ENCODE data around the gene CCDC18. TPM values are rescaled to one million over a fixed set of nuclear protein-coding genes. Genes with fewer than 3 reads are reported as not detected.
"Not testable (repeated sequence)": the region's sequence is repeated elsewhere in the genome, so short reads cannot be mapped to it uniquely, and the experiment has no call there.

The CCDC18 gene
- total RNA-seq, 1 experiment from 2014 or later, result 23.0 TPM

DNA sequence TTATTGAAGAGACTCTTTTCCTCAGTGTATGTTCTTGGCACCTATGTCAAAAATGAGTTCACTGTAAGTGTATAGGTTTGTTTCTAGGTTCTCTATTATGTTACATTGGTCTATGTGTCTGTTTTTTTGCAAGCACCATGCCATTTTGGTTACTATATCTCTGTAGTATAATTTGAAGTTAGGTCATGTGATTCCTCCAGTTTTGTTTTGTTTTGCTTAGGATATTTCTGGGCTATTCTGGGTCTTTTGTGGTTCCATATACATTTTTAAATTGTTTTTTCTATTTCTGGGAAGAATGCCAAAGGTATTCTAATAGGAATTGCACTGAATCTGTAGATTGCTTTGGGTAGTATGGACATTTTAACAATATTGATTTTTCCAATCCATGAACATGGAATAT is 13.5 kb upstream of the CCDC18 start (continued):
- TF ChIP-seq, protein P1, sequence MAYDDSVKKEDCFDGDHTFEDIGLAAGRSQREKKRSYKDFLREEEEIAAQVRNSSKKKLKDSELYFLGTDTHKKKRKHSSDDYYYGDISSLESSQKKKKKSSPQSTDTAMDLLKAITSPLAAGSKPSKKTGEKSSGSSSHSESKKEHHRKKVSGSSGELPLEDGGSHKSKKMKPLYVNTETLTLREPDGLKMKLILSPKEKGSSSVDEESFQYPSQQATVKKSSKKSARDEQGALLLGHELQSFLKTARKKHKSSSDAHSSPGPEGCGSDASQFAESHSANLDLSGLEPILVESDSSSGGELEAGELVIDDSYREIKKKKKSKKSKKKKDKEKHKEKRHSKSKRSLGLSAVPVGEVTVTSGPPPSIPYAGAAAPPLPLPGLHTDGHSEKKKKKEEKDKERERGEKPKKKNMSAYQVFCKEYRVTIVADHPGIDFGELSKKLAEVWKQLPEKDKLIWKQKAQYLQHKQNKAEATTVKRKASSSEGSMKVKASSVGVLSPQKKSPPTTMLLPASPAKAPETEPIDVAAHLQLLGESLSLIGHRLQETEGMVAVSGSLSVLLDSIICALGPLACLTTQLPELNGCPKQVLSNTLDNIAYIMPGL (CRISPR knock-in tag; IDR thresholded peaks at IDR 0.05), result no peak
- TF ChIP-seq, protein P2, sequence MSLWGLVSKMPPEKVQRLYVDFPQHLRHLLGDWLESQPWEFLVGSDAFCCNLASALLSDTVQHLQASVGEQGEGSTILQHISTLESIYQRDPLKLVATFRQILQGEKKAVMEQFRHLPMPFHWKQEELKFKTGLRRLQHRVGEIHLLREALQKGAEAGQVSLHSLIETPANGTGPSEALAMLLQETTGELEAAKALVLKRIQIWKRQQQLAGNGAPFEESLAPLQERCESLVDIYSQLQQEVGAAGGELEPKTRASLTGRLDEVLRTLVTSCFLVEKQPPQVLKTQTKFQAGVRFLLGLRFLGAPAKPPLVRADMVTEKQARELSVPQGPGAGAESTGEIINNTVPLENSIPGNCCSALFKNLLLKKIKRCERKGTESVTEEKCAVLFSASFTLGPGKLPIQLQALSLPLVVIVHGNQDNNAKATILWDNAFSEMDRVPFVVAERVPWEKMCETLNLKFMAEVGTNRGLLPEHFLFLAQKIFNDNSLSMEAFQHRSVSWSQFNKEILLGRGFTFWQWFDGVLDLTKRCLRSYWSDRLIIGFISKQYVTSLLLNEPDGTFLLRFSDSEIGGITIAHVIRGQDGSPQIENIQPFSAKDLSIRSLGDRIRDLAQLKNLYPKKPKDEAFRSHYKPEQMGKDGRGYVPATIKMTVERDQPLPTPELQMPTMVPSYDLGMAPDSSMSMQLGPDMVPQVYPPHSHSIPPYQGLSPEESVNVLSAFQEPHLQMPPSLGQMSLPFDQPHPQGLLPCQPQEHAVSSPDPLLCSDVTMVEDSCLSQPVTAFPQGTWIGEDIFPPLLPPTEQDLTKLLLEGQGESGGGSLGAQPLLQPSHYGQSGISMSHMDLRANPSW (CRISPR knock-in tag; conservative IDR thresholded peaks at IDR 0.05; ENCODE audit: low read depth), result no peak

DNA sequence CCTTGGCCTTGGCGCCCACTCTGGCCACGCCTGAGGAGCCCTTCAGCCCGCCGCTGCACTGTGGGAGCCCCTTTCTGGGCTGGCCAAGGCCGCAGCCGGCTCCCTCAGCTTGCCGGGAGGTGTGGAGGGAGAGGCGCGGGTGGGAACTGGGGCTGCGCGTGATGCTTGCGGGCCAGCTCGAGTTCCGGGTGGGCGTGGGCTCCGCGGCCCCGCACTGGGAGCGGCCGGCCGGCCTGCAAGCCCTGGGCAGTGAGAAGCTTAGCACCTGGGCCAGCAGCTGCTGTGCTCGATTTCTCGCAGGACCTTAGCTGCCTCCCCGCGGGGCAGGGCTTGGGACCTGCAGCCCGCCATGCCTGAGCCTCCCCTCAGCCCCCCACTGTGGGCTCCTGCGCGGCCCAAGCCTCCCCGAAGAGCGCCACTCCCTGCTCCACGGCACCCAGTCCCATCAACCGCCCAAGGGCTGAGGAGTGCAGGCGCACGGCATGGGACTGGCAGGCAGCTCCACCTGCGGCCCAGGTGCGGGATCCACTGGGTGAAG is 10.3 kb upstream of the CCDC18 start:
- H3K4me3 Mint-ChIP-seq; H3K4me1 Mint-ChIP-seq; H3K27me3 Mint-ChIP-seq (ENCODE audit: low read depth); POLR2A ChIA-PET; ATAC-seq; DNase-seq (ENCODE audit: low spot score); H3K27ac Mint-ChIP-seq: not testable (repeated sequence)
- CTCF ChIA-PET, result interaction anchor here (0.6 to 1.5 kb wide), 3 partner anchors 9 to 90 kb away, joined by 3 to 4 read pairs (median 3); no protein-coding TSS in a partner anchor
- TF ChIP-seq FOXP1 (CRISPR knock-in tag; IDR thresholded peaks at IDR 0.05; ENCODE audit: borderline replicate concordance), result peak; percentile 30; the same call in 1 of the 2 replicates
- H3K36me3 Mint-ChIP-seq, result peaks cover 21% of the 10 kb centered on the region
- peaks cover 19% of the 10 kb centered on the region for H3K9me3 Mint-ChIP-seq

DNA sequence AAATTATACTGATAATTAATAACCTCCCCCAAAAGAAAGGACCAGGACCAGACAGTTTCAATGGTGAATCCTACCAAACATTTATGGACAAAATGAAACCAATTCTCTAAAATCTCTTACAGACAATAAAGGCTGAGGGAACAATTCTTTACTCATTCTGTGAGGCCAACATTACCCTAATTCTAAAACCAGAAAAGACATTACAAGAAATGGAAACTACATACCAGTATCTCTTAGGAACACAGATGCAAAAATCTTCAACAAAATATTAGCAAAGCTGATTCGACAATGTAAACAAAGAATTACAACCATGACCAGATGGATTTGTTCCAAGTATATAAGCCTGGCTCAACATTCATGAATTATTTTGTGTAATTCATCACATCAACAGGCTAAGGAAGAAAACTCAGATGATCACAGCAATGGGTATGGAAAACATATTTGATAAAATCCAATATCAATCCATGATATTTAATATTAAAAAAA is 8.9 kb upstream of the CCDC18 start:
- DNase-seq (ENCODE audit: low spot score) (no peak), ATAC-seq (no peak)
- TF ChIP-seq IRF2 (CRISPR knock-in tag; IDR thresholded peaks at IDR 0.05; ENCODE audit: borderline replicate concordance, low read depth) (no peak), JUN (CRISPR knock-in tag; IDR thresholded peaks at IDR 0.05) (no peak), CBFB (CRISPR knock-in tag; IDR thresholded peaks at IDR 0.05; ENCODE audit: low read depth) (no peak), ZNF317 (CRISPR knock-in tag; IDR thresholded peaks at IDR 0.05; ENCODE audit: borderline replicate concordance, low read depth) (no peak)
- TF ChIP-seq, protein P3, sequence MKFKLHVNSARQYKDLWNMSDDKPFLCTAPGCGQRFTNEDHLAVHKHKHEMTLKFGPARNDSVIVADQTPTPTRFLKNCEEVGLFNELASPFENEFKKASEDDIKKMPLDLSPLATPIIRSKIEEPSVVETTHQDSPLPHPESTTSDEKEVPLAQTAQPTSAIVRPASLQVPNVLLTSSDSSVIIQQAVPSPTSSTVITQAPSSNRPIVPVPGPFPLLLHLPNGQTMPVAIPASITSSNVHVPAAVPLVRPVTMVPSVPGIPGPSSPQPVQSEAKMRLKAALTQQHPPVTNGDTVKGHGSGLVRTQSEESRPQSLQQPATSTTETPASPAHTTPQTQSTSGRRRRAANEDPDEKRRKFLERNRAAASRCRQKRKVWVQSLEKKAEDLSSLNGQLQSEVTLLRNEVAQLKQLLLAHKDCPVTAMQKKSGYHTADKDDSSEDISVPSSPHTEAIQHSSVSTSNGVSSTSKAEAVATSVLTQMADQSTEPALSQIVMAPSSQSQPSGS (CRISPR knock-in tag; IDR thresholded peaks at IDR 0.05; ENCODE audit: borderline replicate concordance, low read depth), result no peak
- TF ChIP-seq, protein P4, sequence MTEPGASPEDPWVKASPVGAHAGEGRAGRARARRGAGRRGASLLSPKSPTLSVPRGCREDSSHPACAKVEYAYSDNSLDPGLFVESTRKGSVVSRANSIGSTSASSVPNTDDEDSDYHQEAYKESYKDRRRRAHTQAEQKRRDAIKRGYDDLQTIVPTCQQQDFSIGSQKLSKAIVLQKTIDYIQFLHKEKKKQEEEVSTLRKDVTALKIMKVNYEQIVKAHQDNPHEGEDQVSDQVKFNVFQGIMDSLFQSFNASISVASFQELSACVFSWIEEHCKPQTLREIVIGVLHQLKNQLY (CRISPR knock-in tag; IDR thresholded peaks at IDR 0.05), result no peak
- no peak overlapping the region for H3K4me3 Mint-ChIP-seq
- ChIA-PET POLR2A (no interaction called here), CTCF (no interaction called here)
- H3K27ac Mint-ChIP-seq, result no peak overlapping the region
- H3K36me3 Mint-ChIP-seq, result peaks cover 18% of the 10 kb centered on the region
- peaks cover 3% of the 10 kb centered on the region; the same call in 1 of the 2 replicates for H3K4me1 Mint-ChIP-seq
- H3K27me3 Mint-ChIP-seq (ENCODE audit: low read depth), result no peaks in the 10 kb centered on the region
- H3K9me3 Mint-ChIP-seq, result peaks cover 14% of the 10 kb centered on the region

DNA sequence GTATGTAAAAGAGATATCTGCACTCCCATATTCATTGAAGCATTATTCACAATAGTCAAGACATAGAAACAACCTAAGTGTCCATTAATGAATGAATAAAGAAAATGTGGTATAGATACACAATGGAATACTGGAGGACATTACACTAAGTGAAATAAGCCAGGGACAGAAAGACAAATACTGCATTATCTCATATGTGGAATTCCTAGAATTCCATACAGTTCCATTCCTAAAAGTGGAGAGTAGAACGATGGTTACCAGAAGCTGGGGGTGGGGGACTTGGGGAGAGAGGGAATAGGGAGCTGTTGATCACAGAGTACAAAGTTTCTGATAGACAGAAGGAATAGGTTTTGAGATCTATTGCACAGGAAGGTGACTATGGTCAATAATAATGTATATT is 7.7 kb upstream of the CCDC18 start:
- DNase-seq (ENCODE audit: low spot score), result no peak
- Mint-ChIP-seq H3K9me3 (peaks cover 11% of the 10 kb centered on the region), H3K36me3 (peaks cover 13% of the 10 kb centered on the region), H3K4me3 (no peak overlapping the region), H3K4me1 (peaks cover 3% of the 10 kb centered on the region; the same call in 1 of the 2 replicates), H3K27me3 (ENCODE audit: low read depth) (no peaks in the 10 kb centered on the region), H3K27ac (no peak overlapping the region)
- TF ChIP-seq ATF1 (CRISPR knock-in tag; IDR thresholded peaks at IDR 0.05) (no peak), FOXP1 (CRISPR knock-in tag; IDR thresholded peaks at IDR 0.05; ENCODE audit: borderline replicate concordance) (no peak), SP1 (CRISPR knock-in tag; conservative IDR thresholded peaks at IDR 0.05) (no peak), ESRRA (CRISPR knock-in tag; IDR thresholded peaks at IDR 0.05; ENCODE audit: borderline replicate concordance) (no peak)
- TF ChIP-seq, protein P2 (CRISPR knock-in tag; conservative IDR thresholded peaks at IDR 0.05; ENCODE audit: low read depth), result no peak
- TF ChIP-seq, protein P5, sequence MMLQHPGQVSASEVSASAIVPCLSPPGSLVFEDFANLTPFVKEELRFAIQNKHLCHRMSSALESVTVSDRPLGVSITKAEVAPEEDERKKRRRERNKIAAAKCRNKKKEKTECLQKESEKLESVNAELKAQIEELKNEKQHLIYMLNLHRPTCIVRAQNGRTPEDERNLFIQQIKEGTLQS (CRISPR knock-in tag; conservative IDR thresholded peaks at IDR 0.05), result no peak
- ChIA-PET CTCF (no interaction called here), POLR2A (no interaction called here)
- no peak for ATAC-seq

DNA sequence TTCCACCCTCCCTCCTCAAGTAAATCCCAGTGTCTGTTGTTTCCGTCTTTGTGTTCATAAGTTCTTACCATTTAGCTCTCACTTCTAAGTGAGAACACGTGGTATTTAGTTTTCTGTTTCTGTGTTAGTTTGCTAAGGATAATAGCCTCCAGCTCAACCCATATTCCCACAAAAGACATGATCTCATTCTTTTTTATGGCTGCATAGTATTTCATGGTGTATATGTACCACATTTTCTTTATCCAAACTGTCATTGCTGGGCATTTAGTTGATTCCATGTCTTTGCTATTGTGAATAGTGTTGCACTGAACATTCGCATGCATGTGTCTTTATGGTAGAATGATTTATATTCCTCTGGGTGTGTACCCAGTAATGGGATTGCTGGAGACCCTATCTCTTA is 5.9 kb upstream of the CCDC18 start:
- H3K4me3 Mint-ChIP-seq; DNase-seq (ENCODE audit: low spot score): not testable (repeated sequence)

More for the DNA sequence above, 5.9 kb upstream of the CCDC18 start:
- peaks cover 13% of the 10 kb centered on the region for H3K4me1 Mint-ChIP-seq
- H3K9me3 Mint-ChIP-seq, result peaks cover 11% of the 10 kb centered on the region
- ATAC-seq; H3K27me3 Mint-ChIP-seq (ENCODE audit: low read depth); POLR2A ChIA-PET; CTCF ChIA-PET; H3K27ac Mint-ChIP-seq: not testable (repeated sequence)
- peaks cover 13% of the 10 kb centered on the region for H3K36me3 Mint-ChIP-seq

All from WTC11 (cell line).